Measurements from ENCODE around the gene ARHGAP10. TPM values are rescaled to one million over a fixed set of nuclear protein-coding genes. Genes with fewer than 3 reads are reported as not detected.

ARHGAP10 gene
- total RNA-seq, 2 donors from 2014 or later: 41.4 to 46.5 TPM

DNA sequence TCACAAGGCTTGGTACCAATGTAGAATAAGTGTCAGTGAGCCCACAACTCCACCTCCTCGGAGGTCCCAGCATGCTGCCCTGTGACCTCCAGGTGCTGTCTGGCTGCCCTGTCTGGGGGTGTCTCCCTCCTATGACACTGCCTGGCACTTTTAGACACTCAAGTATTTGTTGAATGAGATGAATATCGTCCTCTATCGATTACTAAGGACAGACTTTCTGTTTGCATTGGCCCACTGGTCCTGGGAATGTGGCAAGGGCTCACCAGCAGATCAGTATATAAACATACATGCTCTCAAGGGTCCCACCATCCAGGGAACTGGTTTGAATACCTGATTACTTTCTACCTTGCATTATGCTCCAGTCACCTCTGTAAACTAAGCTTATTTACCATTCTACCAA, 377.3 kb downstream of the ARHGAP10 start:
- DNase-seq (no peak), ATAC-seq (no peak)
- intact Hi-C loops (cut with DNase I): no loop called here

- DNase-seq (no peak), ATAC-seq (no peak)
- intact Hi-C loops (cut with DNase I): no loop called here
These were observed 378.3 kb downstream of the ARHGAP10 start for GRCh38 chr4:148110169-148110568.

DNA sequence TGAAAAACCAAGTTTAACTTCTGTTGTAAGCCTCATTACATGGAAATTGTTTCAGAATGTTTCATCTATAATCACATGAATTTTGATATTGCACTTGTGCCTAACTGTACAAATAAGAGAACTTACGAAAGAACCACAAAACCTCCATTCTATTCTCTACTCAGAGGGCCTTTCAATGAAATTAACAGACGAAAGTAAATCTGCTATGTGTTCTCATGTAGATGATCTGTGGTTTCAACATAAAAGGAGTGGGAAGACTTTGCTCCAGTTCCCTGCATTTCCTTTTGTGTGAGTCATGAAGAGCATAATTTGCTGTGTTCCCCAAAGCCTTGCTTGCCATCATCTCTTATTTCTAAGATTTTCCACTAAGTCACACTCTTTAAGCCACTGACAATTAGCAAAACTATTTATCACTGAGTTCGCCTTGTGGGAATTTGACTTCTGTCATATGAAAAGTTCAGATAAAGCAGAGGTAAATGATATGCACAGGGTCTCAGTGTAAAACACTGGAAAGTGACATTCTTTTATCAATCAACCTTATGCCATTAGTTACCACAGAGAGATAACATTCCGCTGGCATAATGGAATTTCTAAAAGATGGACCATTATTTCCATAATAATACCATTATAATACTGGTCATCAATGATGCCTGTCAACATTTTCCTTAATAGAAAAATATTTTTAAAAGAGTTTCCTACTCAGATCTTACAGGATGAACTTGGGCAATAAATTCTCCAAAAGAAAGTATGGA, 380.5 kb downstream of the ARHGAP10 start:
- intact Hi-C loops (cut with DNase I): no loop called here
- ATAC-seq: no peak
- DNase-seq: no peak

- DNase-seq: no peak
- ATAC-seq: no peak
- intact Hi-C loops (cut with DNase I): no loop called here
These were observed 382.5 kb downstream of the ARHGAP10 start for GRCh38 chr4:148114436-148114835.

DNA sequence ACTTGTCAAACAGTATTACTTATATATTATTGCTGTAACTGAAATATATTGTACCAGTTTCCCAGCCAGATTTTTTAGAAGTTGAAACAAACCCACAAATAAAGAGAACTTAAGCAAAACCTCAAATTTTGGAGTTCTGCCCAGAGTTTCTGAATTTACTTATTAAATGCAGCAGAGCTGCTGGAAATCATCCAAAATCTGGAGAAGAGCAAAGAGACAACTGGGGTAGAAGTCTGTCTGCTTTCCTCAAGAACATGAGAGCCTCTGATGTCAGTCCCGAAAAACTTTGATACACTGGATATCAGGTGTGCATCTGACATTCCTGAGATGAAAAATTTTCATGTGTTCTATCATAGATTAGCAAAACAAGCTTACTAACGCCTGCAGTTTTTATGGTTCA, 384.4 kb downstream of the ARHGAP10 start:
- no peak for ATAC-seq
- no peak for DNase-seq
- intact Hi-C loops (cut with DNase I): no loop called here

DNA sequence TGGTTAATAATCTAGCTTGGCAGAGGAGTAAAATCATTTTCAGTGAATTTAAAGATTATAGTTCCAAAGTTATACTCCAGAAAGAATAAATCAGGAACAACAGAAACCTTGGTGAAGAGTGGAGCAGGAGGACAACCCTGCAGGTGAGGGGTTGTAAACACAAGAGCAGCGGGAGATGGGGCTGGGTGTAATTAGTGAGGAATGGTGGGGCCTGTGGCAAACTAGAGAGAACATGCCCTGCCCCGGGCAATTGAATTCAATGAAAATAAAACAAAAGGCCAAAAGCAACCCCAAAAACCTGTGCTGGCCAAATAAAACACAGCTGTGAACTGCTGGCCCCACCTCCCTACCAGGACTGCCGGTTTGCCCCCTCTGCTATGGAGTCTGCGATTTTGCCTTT, 385.1 kb downstream of the ARHGAP10 start:
- ATAC-seq (no peak), DNase-seq (no peak)
- intact Hi-C loops (cut with DNase I): no loop called here

GRCh38 chr4:148118179-148118578, 386.3 kb downstream of the ARHGAP10 start:
- intact Hi-C loops (cut with DNase I): no loop called here
- ATAC-seq: peak in 1 of 2 donors; percentile 41
- DNase-seq: no peak

DNA sequence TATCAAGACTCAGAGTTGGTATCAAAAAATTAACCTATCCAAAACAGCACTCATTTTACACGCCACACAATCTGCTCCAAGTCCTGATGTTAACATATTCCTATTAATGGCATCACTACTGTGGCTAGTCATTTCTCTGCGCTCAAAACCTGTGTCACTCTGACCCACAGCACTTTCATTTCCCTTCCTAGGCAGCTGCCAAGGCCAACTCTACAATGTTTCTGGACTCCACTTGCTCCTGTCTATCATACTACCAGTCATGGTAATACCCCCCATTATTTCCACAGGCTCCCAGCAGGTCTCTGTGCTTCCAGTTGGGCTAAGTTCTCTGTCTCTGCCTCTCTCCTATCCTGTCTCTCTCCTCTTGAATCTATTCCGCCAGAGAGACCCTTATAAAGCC, 386.7 kb downstream of the ARHGAP10 start:
- no peak for ATAC-seq
- no peak for DNase-seq
- intact Hi-C loops (cut with DNase I): no loop called here

DNA sequence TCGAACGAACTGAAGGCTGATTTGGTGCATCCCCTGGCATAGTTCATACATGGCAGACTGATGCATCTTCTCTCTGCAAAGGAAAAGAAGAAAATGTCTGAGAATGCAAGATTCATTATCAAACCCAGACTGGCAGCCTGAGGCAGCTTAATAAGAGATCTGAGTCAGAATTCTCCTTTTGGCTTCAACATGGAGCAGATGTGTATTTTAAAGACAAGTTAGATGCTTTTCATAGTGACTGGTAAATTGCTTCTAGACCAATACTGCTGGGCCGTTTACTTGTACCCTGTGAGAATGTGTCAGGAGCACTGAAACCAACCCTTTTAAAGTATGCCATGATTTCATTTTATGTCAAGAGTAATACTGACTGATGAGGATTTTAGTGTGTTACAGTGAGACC, 388.3 kb downstream of the ARHGAP10 start:
- no peak for DNase-seq
- ATAC-seq: no peak
- intact Hi-C loops (cut with DNase I): no loop called here

Small RNAs within 50 kb of the gene (microRNA-seq; reads per million reads assigned to microRNA genes)
- gene MIR4799: 0.40 to 0.54 reads per million in 2 donors

Other genes starting within 250 kb of the ARHGAP10 start
- gene TMEM184C, start 114.7 kb upstream of the ARHGAP10 start, total RNA-seq: 10 to 100 TPM; 24.6 to 28.0 TPM
- gene PRMT9, start 47.9 kb upstream of the ARHGAP10 start, total RNA-seq: 1 to 10 TPM; 6.1 to 7.5 TPM

Data from left cardiac atrium (tissue), 4 donors.